Psoas muscle (tissue), 8 donors: ENCODE measurements around the gene MAST3. TPM values are rescaled to one million over a fixed set of nuclear protein-coding genes. Genes with fewer than 3 reads are reported as not detected.

Source experiments
- ATAC-seq, 4 donors: fragments of 200-7000 bp; cut with Tn5 transposase; one replicate each; pipeline ENCODE4 v1.9.1; 2020; ENCODE audit warnings: moderate library complexity in 3 of 4, mild to moderate bottlenecking in 2 of 4
- DNase-seq, 2 donors: peaks; one replicate each; pipeline ENCODE4 v3.0.0-alpha.2; 2020
- H3K27ac ChIP-seq: fragments of 200-600 bp; one replicate; pipeline ENCODE4 v1.8.0; 2022
- H3K27me3 ChIP-seq, 3 donors: fragments of 200-600 bp in 1 of 3; one replicate each; pipeline versions ENCODE4 v1.6.1 to v1.8.0; 2013 to 2022; ENCODE audit warnings: low read length in 2 of 3, mild to moderate bottlenecking in 2 of 3, moderate library complexity in 1 of 3; ENCODE audit not compliant: insufficient read depth in 3 of 3
- H3K36me3 ChIP-seq, 2 donors: fragments of 200-600 bp in 1 of 2; one replicate each; pipeline versions ENCODE4 v1.6.1 to v1.8.0; 2013 to 2022; ENCODE audit warnings: low read depth in 1 of 2, mild to moderate bottlenecking in 1 of 2, moderate library complexity in 1 of 2; ENCODE audit not compliant: insufficient read depth in 1 of 2
- H3K4me1 ChIP-seq: fragments of 200-600 bp; one replicate; pipeline ENCODE4 v1.8.0; 2022
- H3K4me3 ChIP-seq: fragments of 200-600 bp; one replicate; pipeline ENCODE4 v1.8.0; 2022; ENCODE audit warnings: mild to moderate bottlenecking
- H3K9me3 ChIP-seq: fragments of 200-600 bp; one replicate; pipeline ENCODE4 v1.8.0; 2022
- WGBS, 3 donors: extraction: QIAGEN DNeasy Blood & Tissue Kit; methylation state at CpG; one replicate each; pipeline versions ENCODE4 v1.1.6 to v1.1.7; 2013; 5-methylcytosine and 5-hydroxymethylcytosine counted together
- intact Hi-C, 2 donors: fragments of 100-400 bp; cut with DNase I; formaldehyde crosslinking; loops; one replicate each; pipeline versions ENCODE4 v1.11.0 to v1.14.2; 2022
- polyA plus RNA-seq, 3 donors: library from polyadenylated mRNA; stranded (reverse); fragments of 200-250 nt; gene quantifications; one replicate each; pipeline ENCODE4 v1.2.3, GENCODE V29; 2013
- total RNA-seq, 4 donors: library from RNA; stranded (reverse); fragmentation: NEBNext Ultra II Directional in 2 of 4; extraction: Animal tissue kit (Norgen Biotek cat#: 25700) in 2 of 4; gene quantifications; one replicate each; pipeline versions ENCODE4 v1.2.1 to v1.2.4, GENCODE V29; 2021 to 2023
- TF ChIP-seq, protein P1 (sequence below): fragments of 200-600 bp; IDR thresholded peaks from one replicate; pipeline ENCODE4 v1.8.0; 2022; ENCODE audit warnings: antibody characterized with exemption
- donor health status: healthy with polysubstance abuse.
- donor health status: DM: no; HTN: no; CAD: no; lungs with moderate emphysema.
- donor health status: Bipolar disorder and iron deficiency.
- donor health status: healthy.
- donor health status: DM: yes; HTN: yes; CAD: no.
- donor health status: DM: no; HTN: no; CAD: no.
- donor health status: DM: no; HTN: no; CAD: no.
- donor health status: DM: yes; HTN: yes; CAD: no.

Gene MAST3
- total and polyA plus RNA-seq, 7 donors = 0.34 to 5.1 (median 2.5) TPM

DNA sequence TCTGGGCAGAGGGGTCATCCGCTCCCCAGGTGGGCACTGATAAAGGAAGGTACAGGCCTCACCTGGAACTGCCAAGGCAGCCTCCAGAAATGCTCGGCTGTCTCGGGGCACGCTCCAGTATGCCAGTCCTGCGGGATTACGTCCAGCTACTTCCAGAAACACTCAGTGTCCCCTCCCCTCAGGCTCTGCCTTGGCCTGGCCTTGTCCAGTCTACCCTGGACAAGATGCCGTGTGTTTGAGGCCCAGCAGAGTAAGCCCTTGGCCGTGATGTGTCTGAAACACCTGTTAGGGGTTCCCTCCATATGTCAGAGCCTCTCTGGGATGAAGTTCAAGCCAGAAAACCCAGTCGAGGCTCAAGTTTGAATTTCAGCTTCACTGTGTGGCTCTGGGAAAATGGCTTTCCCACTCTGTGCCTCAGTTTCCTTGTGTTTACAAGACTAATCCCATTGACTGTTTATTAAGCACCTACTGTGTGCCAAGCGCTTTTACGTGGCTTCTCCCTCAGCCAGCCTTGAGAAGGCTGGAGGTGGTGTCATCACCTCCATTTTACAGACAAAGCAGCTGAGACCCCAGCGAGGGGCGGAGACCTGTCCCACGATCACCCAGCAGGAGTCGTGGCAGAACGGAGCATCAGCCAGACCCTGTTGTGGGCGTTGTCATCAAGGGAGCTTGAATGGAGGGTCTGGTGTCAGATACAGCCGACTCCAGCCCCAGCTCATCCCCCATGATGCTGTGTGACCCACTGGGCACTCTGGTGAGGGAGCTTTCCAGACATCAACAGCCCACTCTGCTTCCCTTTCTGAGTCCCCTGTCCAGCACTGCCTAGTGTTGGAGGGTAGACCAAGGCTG is 53.4 kb downstream of the MAST3 start:
- no peak for ATAC-seq
- no peak for DNase-seq
- Histone ChIP-seq H3K9me3 (no peaks in the 10 kb centered on the region), H3K4me3 (no peak overlapping the region), H3K27me3 (no peaks in the 10 kb centered on the region), H3K4me1 (peaks cover 27% of the 10 kb centered on the region), H3K27ac (no peak overlapping the region), H3K36me3 (peaks cover 0 to 10% of the 10 kb centered on the region in 2 donors)
- TF ChIP-seq, protein P1, sequence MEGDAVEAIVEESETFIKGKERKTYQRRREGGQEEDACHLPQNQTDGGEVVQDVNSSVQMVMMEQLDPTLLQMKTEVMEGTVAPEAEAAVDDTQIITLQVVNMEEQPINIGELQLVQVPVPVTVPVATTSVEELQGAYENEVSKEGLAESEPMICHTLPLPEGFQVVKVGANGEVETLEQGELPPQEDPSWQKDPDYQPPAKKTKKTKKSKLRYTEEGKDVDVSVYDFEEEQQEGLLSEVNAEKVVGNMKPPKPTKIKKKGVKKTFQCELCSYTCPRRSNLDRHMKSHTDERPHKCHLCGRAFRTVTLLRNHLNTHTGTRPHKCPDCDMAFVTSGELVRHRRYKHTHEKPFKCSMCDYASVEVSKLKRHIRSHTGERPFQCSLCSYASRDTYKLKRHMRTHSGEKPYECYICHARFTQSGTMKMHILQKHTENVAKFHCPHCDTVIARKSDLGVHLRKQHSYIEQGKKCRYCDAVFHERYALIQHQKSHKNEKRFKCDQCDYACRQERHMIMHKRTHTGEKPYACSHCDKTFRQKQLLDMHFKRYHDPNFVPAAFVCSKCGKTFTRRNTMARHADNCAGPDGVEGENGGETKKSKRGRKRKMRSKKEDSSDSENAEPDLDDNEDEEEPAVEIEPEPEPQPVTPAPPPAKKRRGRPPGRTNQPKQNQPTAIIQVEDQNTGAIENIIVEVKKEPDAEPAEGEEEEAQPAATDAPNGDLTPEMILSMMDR = no peak
- intact Hi-C loops = loop anchor here (5.0 to 10.0 kb wide), 3 partner anchors 34 to 146 kb away; partner anchors contain the start of gene ARRDC2 (in 1 of the 2)
- 69 to 76% (median 70%) methylated on average over 18 of the region's 18 CpGs for WGBS, 3 donors

DNA sequence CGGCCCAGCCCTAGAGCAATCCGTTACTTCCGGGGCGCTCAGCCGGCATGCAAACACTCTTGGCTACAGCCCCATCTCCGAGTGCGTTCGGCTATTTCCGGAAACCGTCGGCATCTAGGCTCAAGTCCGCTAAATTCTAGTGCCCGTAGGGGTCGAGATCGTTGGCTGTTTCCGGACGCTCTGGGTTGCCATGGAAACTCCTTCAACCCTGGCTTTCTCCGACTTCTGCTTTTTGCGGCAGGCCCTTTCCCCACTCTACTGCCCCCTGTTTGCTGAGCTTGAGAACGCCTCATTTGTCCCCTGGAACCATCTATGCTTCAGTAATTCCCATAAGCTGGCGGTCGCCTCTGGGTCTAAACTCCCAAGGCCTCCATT is 54.9 kb downstream of the MAST3 start:
- WGBS, 3 donors = 0 to 1% (median 0%) methylated on average over 22 of the region's 22 CpGs

DNA sequence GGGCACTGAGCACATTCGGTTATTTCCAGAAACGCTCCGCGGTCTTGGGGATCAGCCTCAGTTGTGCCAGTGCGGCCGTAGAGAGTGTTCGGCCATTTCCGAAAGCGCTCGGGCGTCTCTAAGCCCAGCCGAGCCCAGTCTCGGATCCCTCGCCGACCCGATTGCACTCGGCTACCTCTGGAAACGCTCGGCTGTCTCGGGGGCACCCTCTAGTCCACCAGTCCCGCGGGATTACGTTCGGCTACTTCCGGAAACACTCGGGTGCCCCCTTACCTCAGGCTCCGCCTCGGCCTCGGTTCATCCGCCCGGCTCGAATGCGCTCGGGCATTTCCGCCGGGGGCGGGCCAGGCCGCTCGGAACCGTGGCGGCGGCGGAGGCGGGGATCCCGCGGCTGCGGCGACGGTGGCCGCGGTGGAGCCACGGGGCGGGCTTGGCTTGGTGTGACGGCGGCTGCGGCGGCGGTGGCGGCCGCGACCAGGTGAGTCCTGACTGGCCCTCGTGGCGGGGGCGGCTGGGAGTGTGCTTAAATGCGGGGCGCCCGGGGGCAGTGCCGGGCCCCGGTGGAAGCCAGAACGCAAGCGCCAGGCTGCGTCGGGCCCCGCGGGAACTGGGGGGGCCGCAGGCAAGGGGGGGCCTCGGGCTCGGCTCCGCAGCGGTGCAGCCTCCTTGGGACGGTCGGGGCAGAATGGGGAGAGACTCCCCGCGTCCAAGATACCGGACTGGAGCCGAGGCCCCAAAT is 55.4 kb downstream of the MAST3 start, which contains the start of gene PIK3R2:
TSS of gene PIK3R2 (plus strand) at position 347 of the 739 bp plus-strand sequence. CDS start 2,717 bp downstream, outside the sequence.
- ATAC-seq (peak; percentile 87 to 92 (median 90)), DNase-seq (peak; percentile 100)
- Histone ChIP-seq H3K27me3 (no peaks in the 10 kb centered on the region), H3K4me1 (peaks cover 47% of the 10 kb centered on the region), H3K4me3 (peak within 1 kb of the TSS; percentile 76), H3K36me3 (peaks cover 0 to 6% of the 10 kb centered on the region in 2 donors), H3K9me3 (no peaks in the 10 kb centered on the region), H3K27ac (peak within 1 kb of the TSS; percentile 92)
- TF ChIP-seq, protein P1 = no peak
- intact Hi-C loops = loop anchor here (5.0 to 10.0 kb wide), 3 partner anchors 36 to 148 kb away; partner anchors contain the start of gene ARRDC2 (in 1 of the 2)
- WGBS, 3 donors = 0 to 1% (median 0%) methylated on average over 58 to 86 of the region's 86 CpGs

More for the DNA sequence above, 54.9 kb downstream of the MAST3 start:
- ATAC-seq (peak; percentile 48 to 76 (median 67)), DNase-seq (peak; percentile 95 to 97)
- H3K9me3 ChIP-seq = no peaks in the 10 kb centered on the region
- peak overlapping the region; percentile 92 for H3K27ac ChIP-seq
- peaks cover 0 to 7% of the 10 kb centered on the region in 2 donors for H3K36me3 ChIP-seq
- intact Hi-C loops = loop anchor here (5.0 to 10.0 kb wide), 3 partner anchors 35 to 148 kb away; partner anchors contain the start of gene ARRDC2 (in 1 of the 2)
- peaks cover 41% of the 10 kb centered on the region for H3K4me1 ChIP-seq
- H3K27me3 ChIP-seq = no peaks in the 10 kb centered on the region
- H3K4me3 ChIP-seq = peak overlapping the region; percentile 76
- TF ChIP-seq, protein P1 = peak; percentile 53

DNA sequence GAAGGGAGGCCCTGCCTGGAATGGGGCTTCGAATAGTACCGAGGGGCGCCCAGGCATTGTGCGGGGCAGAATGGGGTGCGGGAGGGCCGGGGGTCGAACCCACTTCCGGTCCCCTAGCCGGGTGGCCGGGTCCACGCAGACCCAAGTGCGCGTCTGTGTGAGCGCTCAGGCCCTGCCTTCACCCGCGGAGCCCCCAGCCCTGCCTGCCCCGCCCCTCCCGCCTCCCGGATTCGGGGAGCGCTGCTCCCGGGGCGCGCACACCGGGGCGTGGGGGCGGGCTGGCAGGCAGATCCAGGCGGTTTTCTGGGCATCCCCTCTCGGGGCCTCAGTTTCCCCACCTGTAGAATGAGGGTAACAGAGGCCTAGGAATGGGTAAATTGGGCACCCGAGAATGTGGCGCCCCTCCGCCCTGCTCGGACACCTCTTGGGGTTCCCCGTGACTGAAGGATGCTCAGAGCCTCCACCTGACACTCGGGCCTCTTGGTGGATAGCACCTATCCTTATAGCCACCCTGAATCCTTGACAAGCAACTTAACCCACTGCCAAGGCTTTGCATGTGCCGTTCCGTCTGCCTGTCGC is 56.1 kb downstream of the MAST3 start:
- WGBS, 3 donors = 1 to 3% (median 2%) methylated on average over 26 to 38 of the region's 38 CpGs
- ATAC-seq (no peak), DNase-seq (peak; percentile 40 to 72)
- intact Hi-C loops = loop anchor here (5.0 to 10.0 kb wide), 3 partner anchors 36 to 149 kb away; partner anchors contain the start of gene ARRDC2 (in 1 of the 2)
- Histone ChIP-seq H3K27ac (peak overlapping the region; percentile 92), H3K4me1 (peaks cover 52% of the 10 kb centered on the region), H3K9me3 (no peaks in the 10 kb centered on the region), H3K4me3 (peak overlapping the region; percentile 76), H3K27me3 (no peaks in the 10 kb centered on the region), H3K36me3 (peaks cover 0 to 6% of the 10 kb centered on the region in 2 donors)
- TF ChIP-seq, protein P1 = no peak
